ENCODE measurements around the gene ANKS1B.

DNA sequence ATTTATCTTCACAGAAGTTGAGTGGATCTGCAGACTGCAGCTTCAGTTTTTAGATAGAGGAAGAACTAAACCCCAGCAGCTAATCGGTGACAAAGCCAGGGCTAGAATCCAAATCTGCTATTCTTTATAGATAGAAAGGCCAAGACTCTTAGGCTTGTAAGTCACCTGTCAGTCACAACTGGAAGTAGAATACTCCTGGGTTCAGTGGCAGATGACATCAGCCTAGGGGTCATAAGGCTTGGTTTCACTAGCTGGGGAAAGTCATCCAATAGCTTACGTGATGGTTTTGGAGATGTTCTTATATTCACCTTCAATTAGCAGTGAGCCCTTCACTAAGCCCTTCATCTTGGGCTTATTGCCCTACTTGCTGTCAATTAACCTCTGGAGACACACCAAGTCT, 1246.2 kb downstream of the ANKS1B start:
- no peak for TF ChIP-seq POLR2A (IDR thresholded peaks at IDR 0.05; ENCODE audit: low read length)
- no peak for TF ChIP-seq GATA1 (IDR thresholded peaks at IDR 0.05; ENCODE audit: low read depth, low read length)

Measured in erythroblast (primary cell).